SK-N-SH treated with all-trans-retinoic acid at 6 μM for 48 hours (cell line): ENCODE results near the gene TMEM174.

Experiments used
- ARNTL ChIP-seq: fragments of 450-650 bp; formaldehyde crosslinking; IDR thresholded peaks from 2 replicates; pipeline ENCODE4 v1.5.0; 2020; ENCODE audit warnings: low read depth, mild to moderate bottlenecking, moderate library complexity, borderline replicate concordance
- BACH2 ChIP-seq: fragments of 250-450 bp; sonication (Bioruptor Pico); IDR thresholded peaks from 2 replicates; pipeline ENCODE4 v1.9.0; 2021; ENCODE audit warnings: mild to moderate bottlenecking, borderline replicate concordance
- CREB5 ChIP-seq: fragments of 250-450 bp; sonication (Bioruptor Pico); IDR thresholded peaks from 2 replicates; pipeline ENCODE4 v1.5.1; 2020; ENCODE audit warnings: low read depth, mild to moderate bottlenecking, moderate library complexity
- CSRNP3 ChIP-seq: fragments of 250-450 bp; sonication (Bioruptor Pico); IDR thresholded peaks from 2 replicates; pipeline ENCODE4 v1.5.1; 2021; ENCODE audit warnings: mild to moderate bottlenecking, moderate library complexity
- GLIS3 ChIP-seq: fragments of 250-450 bp; sonication (Bioruptor Pico); IDR thresholded peaks from 2 replicates; pipeline ENCODE4 v1.5.0; 2020; ENCODE audit warnings: mild to moderate bottlenecking, moderate library complexity
- ISL1 ChIP-seq: fragments of 250-450 bp; sonication (Bioruptor Pico); IDR thresholded peaks from 2 replicates; pipeline ENCODE4 v2.1.2; 2022; ENCODE audit warnings: mild to moderate bottlenecking, moderate library complexity
- PATZ1 ChIP-seq: fragments of 250-450 bp; sonication (Bioruptor Pico); IDR thresholded peaks from 2 replicates; pipeline ENCODE4 v1.8.0; 2020; ENCODE audit warnings: mild to moderate bottlenecking, moderate library complexity, borderline replicate concordance
- POU6F1 ChIP-seq: fragments of 250-450 bp; sonication (Bioruptor Pico); IDR thresholded peaks from 2 replicates; pipeline ENCODE4 v1.8.0; 2021; ENCODE audit warnings: low read depth, mild to moderate bottlenecking, moderate library complexity, borderline replicate concordance
- RARB ChIP-seq: fragments of 250-450 bp; sonication (Bioruptor Pico); IDR thresholded peaks from 2 replicates; pipeline ENCODE4 v1.8.0; 2021; ENCODE audit warnings: mild to moderate bottlenecking, moderate library complexity
- TOX ChIP-seq: fragments of 250-450 bp; sonication (Bioruptor Pico); IDR thresholded peaks from 2 replicates; pipeline ENCODE4 v1.8.0; 2021; ENCODE audit warnings: mild to moderate bottlenecking, moderate library complexity, borderline replicate concordance
- ZC3H10 ChIP-seq: fragments of 250-450 bp; sonication (Bioruptor Pico); IDR thresholded peaks from 2 replicates; pipeline ENCODE4 v1.5.1; 2021; ENCODE audit warnings: mild to moderate bottlenecking, moderate library complexity
- ZFP3 ChIP-seq: fragments of 250-450 bp; sonication (Bioruptor Pico); IDR thresholded peaks from 2 replicates; pipeline ENCODE4 v1.5.0; 2020; ENCODE audit warnings: mild to moderate bottlenecking, moderate library complexity
- ZFP30 ChIP-seq: fragments of 450-650 bp; formaldehyde crosslinking; IDR thresholded peaks from 2 replicates; pipeline ENCODE4 v1.5.0; 2022; ENCODE audit warnings: mild to moderate bottlenecking, moderate library complexity
- ZNF70 ChIP-seq: fragments of 450-650 bp; formaldehyde crosslinking; IDR thresholded peaks from 2 replicates; pipeline ENCODE4 v1.5.0; 2020; ENCODE audit warnings: mild to moderate bottlenecking, moderate library complexity

- TF ChIP-seq ARNTL (CRISPR knock-in tag), result no peak
- no peak for TF ChIP-seq ZC3H10
- no peak for TF ChIP-seq RARB (CRISPR knock-in tag)
- TF ChIP-seq PATZ1, result no peak
- TF ChIP-seq POU6F1 (CRISPR knock-in tag), result no peak
- TF ChIP-seq TOX, result no peak
- TF ChIP-seq ISL1 (CRISPR knock-in tag), result no peak
- no peak for TF ChIP-seq CREB5
- TF ChIP-seq GLIS3 (CRISPR knock-in tag), result no peak
- no peak for TF ChIP-seq BACH2 (CRISPR knock-in tag)
- TF ChIP-seq CSRNP3 (CRISPR knock-in tag), result no peak
- TF ChIP-seq ZFP3 (CRISPR knock-in tag), result no peak
- TF ChIP-seq ZFP30 (CRISPR knock-in tag), result no peak
- TF ChIP-seq ZNF70 (CRISPR knock-in tag), result no peak
Observed at GRCh38 chr5:73135429-73136054, 37.5 kb upstream of the TMEM174 start.
